ENCODE data around the gene C1orf115.

C1orf115 gene

GRCh38 chr1:220669005-220669404, 21.2 kb upstream of the C1orf115 start:
- DNase-seq (ENCODE audit: low read depth): no peak
- no peak for TF ChIP-seq CTCF (IDR thresholded peaks at IDR 0.05; ENCODE audit: control insufficient read depth, insufficient read depth, low read depth, low read length, missing control alignments)
- no peak overlapping the region for H3K4me3 ChIP-seq (ENCODE audit: control insufficient read depth, low read depth, low read length)

DNA sequence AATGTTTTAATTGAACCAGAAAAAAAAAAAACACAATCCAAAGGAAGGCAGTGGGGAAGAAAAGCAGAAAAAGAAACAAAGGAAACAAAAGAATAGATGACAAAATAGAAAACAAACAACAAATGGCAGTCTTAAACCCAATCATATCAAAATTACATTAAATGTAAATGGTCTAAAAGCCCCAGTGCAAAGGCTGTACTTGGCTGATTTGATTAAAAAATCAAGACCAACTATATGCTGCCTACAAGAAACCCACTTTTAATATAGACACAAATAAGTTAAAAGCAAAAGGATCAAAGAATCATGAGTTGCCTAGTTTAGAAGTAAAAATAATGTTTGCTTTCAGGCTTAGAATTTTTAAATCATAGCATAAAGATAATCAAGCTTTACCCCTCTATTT, 19.8 kb upstream of the C1orf115 start:
- no peak for DNase-seq (ENCODE audit: low read depth)
- TF ChIP-seq CTCF (IDR thresholded peaks at IDR 0.05; ENCODE audit: control insufficient read depth, insufficient read depth, low read depth, low read length, missing control alignments): no peak
- no peak overlapping the region for H3K4me3 ChIP-seq (ENCODE audit: control insufficient read depth, low read depth, low read length)

DNA sequence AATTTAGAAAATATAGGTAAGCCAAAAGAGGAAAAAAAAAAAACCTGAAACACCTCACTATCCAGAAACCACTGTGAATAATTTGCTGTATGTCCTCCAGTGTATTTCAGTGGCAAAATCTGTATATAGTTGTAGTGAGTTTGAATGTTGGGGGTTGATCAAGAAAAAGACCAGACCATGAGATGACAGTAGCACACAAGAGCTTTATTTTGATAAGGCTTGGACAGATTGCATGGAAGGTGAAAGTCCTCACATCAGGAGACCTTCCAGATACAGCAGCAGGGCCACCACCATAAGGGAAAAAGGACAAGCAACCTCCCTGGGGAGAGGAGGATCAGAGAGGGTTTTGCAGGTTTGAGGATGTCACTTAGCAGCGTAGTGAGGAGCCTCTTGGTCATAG, 16.2 kb upstream of the C1orf115 start:
- H3K4me3 ChIP-seq (ENCODE audit: control insufficient read depth, low read depth, low read length): no peak overlapping the region
- TF ChIP-seq CTCF (IDR thresholded peaks at IDR 0.05; ENCODE audit: control insufficient read depth, insufficient read depth, low read depth, low read length, missing control alignments): no peak
- DNase-seq (ENCODE audit: low read depth): no peak

GRCh38 chr1:220677251-220677650, 12.9 kb upstream of the C1orf115 start:
- no peak for TF ChIP-seq CTCF (IDR thresholded peaks at IDR 0.05; ENCODE audit: control insufficient read depth, insufficient read depth, low read depth, low read length, missing control alignments)
- H3K4me3 ChIP-seq (ENCODE audit: control insufficient read depth, low read depth, low read length): no peak overlapping the region
- DNase-seq (ENCODE audit: low read depth): no peak

- no peak overlapping the region for H3K4me3 ChIP-seq (ENCODE audit: control insufficient read depth, low read depth, low read length)
- DNase-seq (ENCODE audit: low read depth): no peak
- peak; percentile 80 for TF ChIP-seq CTCF (IDR thresholded peaks at IDR 0.05; ENCODE audit: control insufficient read depth, insufficient read depth, low read depth, low read length, missing control alignments)
These were observed 10.0 kb upstream of the C1orf115 start for GRCh38 chr1:220680085-220680687.

DNA sequence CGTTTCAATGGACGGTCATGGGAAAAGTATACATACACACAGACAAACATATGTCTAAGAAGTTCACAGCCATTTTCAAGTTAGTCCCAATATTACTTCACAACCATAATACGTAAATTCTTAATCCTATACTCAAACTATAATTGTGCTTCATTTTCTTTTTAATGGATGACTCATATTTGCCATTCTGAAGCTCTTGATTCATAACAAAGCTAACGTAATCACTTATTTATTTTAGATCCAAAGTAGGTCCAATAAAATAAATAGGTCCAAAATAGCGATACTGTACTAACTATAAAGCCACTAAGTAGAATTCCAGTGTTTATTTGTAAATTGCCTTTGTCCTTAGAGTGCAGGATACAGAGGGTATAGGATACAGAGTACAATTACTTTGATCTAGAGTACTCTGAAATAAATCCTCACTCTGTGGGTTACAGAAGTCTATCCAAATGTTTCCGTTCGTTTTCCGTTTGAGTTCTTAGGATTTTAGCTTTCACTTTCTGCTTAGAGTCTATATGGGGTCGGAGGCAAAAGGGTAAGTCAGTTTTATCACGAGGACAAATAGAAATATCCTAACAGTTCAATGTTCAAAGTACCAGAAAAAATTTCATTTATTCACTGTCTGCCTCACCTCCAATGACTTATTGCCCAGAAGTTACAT, 8.8 kb upstream of the C1orf115 start:
- no peak overlapping the region for H3K4me3 ChIP-seq (ENCODE audit: control insufficient read depth, low read depth, low read length)
- DNase-seq (ENCODE audit: low read depth): no peak
- TF ChIP-seq CTCF (IDR thresholded peaks at IDR 0.05; ENCODE audit: control insufficient read depth, insufficient read depth, low read depth, low read length, missing control alignments): no peak

All from AG09309 (cell line).